ENCODE measurements around the gene TAF11L2. TPM values are rescaled to one million over a fixed set of nuclear protein-coding genes. Genes with fewer than 3 reads are reported as not detected.
"Not testable (repeated sequence)": the region's sequence is repeated elsewhere in the genome, so short reads cannot be mapped to it uniquely, and the experiment has no call there.

The TAF11L2 gene
- total RNA-seq, 2 experiments from 2014 or later = not detected

- DNase-seq (ENCODE audit: low spot score) = no peak
- Histone ChIP-seq H4K20me1 (ENCODE audit: insufficient read depth, low read length) (no peaks in the 10 kb centered on the region), H3K79me2 (ENCODE audit: insufficient read depth, low read depth, low read length) (no peaks in the 10 kb centered on the region), H3K4me2 (ENCODE audit: low read length) (no peak overlapping the region), H3K36me3 (ENCODE audit: insufficient read depth, low read length) (no peaks in the 10 kb centered on the region), H3K9me2 (ENCODE audit: insufficient read depth, low read length) (no peaks in the 10 kb centered on the region), H3K4me3 (ENCODE audit: low read depth, low read length, poor library complexity, severe bottlenecking) (no peak overlapping the region), H2AFZ (ENCODE audit: low read length) (no peak overlapping the region), H3K4me1 (ENCODE audit: insufficient read depth, low read length, poor library complexity, severe bottlenecking) (no peaks in the 10 kb centered on the region), H3K27ac (ENCODE audit: low read depth, low read length, poor library complexity, severe bottlenecking) (no peak overlapping the region), H3K9me3 (ENCODE audit: low read length) (no peaks in the 10 kb centered on the region)
- intact Hi-C loops (cut with micrococcal nuclease; ENCODE audit: unreplicated experiment) = no loop called here
- CTCF ChIA-PET (ENCODE audit: unreplicated experiment) = no interaction called here
- no TSS peak for BruUV-seq (replicated peaks)
- POLR2A ChIA-PET = no interaction called here
- no peak for TF ChIP-seq EZH2phosphoT487 (IDR thresholded peaks at IDR 0.05; ENCODE audit: borderline replicate concordance, low read depth, low read length)
- TF ChIP-seq, protein P1, sequence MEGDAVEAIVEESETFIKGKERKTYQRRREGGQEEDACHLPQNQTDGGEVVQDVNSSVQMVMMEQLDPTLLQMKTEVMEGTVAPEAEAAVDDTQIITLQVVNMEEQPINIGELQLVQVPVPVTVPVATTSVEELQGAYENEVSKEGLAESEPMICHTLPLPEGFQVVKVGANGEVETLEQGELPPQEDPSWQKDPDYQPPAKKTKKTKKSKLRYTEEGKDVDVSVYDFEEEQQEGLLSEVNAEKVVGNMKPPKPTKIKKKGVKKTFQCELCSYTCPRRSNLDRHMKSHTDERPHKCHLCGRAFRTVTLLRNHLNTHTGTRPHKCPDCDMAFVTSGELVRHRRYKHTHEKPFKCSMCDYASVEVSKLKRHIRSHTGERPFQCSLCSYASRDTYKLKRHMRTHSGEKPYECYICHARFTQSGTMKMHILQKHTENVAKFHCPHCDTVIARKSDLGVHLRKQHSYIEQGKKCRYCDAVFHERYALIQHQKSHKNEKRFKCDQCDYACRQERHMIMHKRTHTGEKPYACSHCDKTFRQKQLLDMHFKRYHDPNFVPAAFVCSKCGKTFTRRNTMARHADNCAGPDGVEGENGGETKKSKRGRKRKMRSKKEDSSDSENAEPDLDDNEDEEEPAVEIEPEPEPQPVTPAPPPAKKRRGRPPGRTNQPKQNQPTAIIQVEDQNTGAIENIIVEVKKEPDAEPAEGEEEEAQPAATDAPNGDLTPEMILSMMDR (conservative IDR thresholded peaks at IDR 0.05; ENCODE audit: low read length) = no peak
Measured at GRCh38 chr5:17487174-17487512, 10.9 kb upstream of the TAF11L2 start.

DNA sequence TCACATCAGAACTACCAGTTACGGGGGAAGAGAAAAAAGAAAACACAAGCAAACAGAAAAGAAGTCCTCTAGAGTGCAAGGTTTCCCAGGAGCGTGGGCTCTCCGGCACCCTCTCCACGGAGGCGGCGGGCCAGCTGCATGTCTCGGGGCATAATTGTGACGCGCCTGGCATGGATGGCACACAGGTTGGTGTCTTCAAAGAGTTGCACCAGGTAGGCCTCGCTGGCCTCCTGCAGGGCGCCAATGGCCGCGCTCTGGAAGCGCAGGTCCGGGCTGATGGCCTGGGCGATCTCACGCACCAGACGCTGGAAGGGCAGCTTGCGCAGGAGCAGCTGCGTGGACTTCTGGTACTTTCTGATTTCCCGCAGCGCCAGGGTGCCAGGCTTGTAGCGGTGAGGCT lies 6.8 kb upstream of the TAF11L2 start:
- H3K4me1 ChIP-seq (ENCODE audit: insufficient read depth, low read length, poor library complexity, severe bottlenecking); H3K36me3 ChIP-seq (ENCODE audit: insufficient read depth, low read length); H3K9me2 ChIP-seq (ENCODE audit: insufficient read depth, low read length); H3K79me2 ChIP-seq (ENCODE audit: insufficient read depth, low read depth, low read length); H4K20me1 ChIP-seq (ENCODE audit: insufficient read depth, low read length); intact Hi-C loops (cut with micrococcal nuclease; ENCODE audit: unreplicated experiment); BruUV-seq (replicated peaks); H2AFZ ChIP-seq (ENCODE audit: low read length); H3K4me2 ChIP-seq (ENCODE audit: low read length); H3K4me3 ChIP-seq (ENCODE audit: low read depth, low read length, poor library complexity, severe bottlenecking); H3K9me3 ChIP-seq (ENCODE audit: low read length); POLR2A ChIA-PET; DNase-seq (ENCODE audit: low spot score); H3K27ac ChIP-seq (ENCODE audit: low read depth, low read length, poor library complexity, severe bottlenecking); CTCF ChIA-PET (ENCODE audit: unreplicated experiment): not testable (repeated sequence)

- no TSS peak for BruUV-seq (replicated peaks)
- intact Hi-C loops (cut with micrococcal nuclease; ENCODE audit: unreplicated experiment) = no loop called here
- Histone ChIP-seq H3K27ac (ENCODE audit: low read depth, low read length, poor library complexity, severe bottlenecking) (no peak overlapping the region), H3K9me3 (ENCODE audit: low read length) (no peaks in the 10 kb centered on the region), H3K79me2 (ENCODE audit: insufficient read depth, low read depth, low read length) (no peaks in the 10 kb centered on the region), H2AFZ (ENCODE audit: low read length) (no peak overlapping the region), H3K4me2 (ENCODE audit: low read length) (no peak overlapping the region), H3K36me3 (ENCODE audit: insufficient read depth, low read length) (no peaks in the 10 kb centered on the region), H3K4me3 (ENCODE audit: low read depth, low read length, poor library complexity, severe bottlenecking) (no peak overlapping the region), H3K4me1 (ENCODE audit: insufficient read depth, low read length, poor library complexity, severe bottlenecking) (no peaks in the 10 kb centered on the region), H4K20me1 (ENCODE audit: insufficient read depth, low read length) (no peaks in the 10 kb centered on the region), H3K9me2 (ENCODE audit: insufficient read depth, low read length) (no peaks in the 10 kb centered on the region)
- no peak for DNase-seq (ENCODE audit: low spot score)
- TF ChIP-seq EZH2phosphoT487 (IDR thresholded peaks at IDR 0.05; ENCODE audit: borderline replicate concordance, low read depth, low read length) = no peak
- TF ChIP-seq, protein P1 (conservative IDR thresholded peaks at IDR 0.05; ENCODE audit: low read length) = no peak
- ChIA-PET CTCF (ENCODE audit: unreplicated experiment) (no interaction called here), POLR2A (interaction anchor here (0.7 kb wide), 1 partner anchor 322 kb away, joined by 3 read pairs; no protein-coding TSS in a partner anchor)
Measured at GRCh38 chr5:17492770-17493169, 5.3 kb upstream of the TAF11L2 start.

Data from OCI-LY7 (cell line).